WTC11 (cell line): ENCODE results near the gene MYORG. TPM values are rescaled to one million over a fixed set of nuclear protein-coding genes. Genes with fewer than 3 reads are reported as not detected.

ENCODE experiments used
- ATAC-seq: fragments of 200-7000 bp; cut with Tn5 transposase; 2 replicates; pipeline ENCODE4 v1.10.0; 2021; ENCODE audit warnings: mild to moderate bottlenecking, moderate library complexity
- CTCF ChIA-PET: fragments of 300-600 bp; sonication (Branson Sonifier 250); formaldehyde crosslinking; loops from one replicate; lab custom pipeline; 2021; ENCODE audit warnings: antibody characterized with exemption; lab: Charles Lee
- POLR2A ChIA-PET: fragments of 350-600 bp; sonication (Branson Sonifier 250); formaldehyde crosslinking; loops from one replicate; lab custom pipeline; 2021; ENCODE audit warnings: antibody characterized with exemption; lab: Charles Lee
- DNase-seq: peaks from one replicate; pipeline ENCODE4 v3.0.0; 2021; ENCODE audit warnings: low spot score
- H3K27ac Mint-ChIP-seq: 2 replicates; pipeline ENCODE4 v1.8.0; 2021; ENCODE audit warnings: mixed read lengths
- H3K27me3 Mint-ChIP-seq: 2 replicates; pipeline ENCODE4 v1.8.0; 2021; ENCODE audit warnings: low read depth, mild to moderate bottlenecking, moderate library complexity, mixed read lengths
- H3K36me3 Mint-ChIP-seq: 2 replicates; pipeline ENCODE4 v1.8.0; 2021; ENCODE audit warnings: mixed read lengths
- H3K4me1 Mint-ChIP-seq: 2 replicates; pipeline ENCODE4 v1.8.0; 2022; ENCODE audit warnings: mixed read lengths
- H3K4me3 Mint-ChIP-seq: 2 replicates; pipeline ENCODE4 v1.8.0; 2021; ENCODE audit warnings: mild to moderate bottlenecking, moderate library complexity, mixed read lengths
- H3K9me3 Mint-ChIP-seq: 2 replicates; pipeline ENCODE4 v1.8.0; 2021; ENCODE audit warnings: mixed read lengths
- CDX4 ChIP-seq: fragments of 250-450 bp; sonication (Bioruptor Pico); IDR thresholded peaks from 2 replicates; pipeline ENCODE4 v1.9.0; 2021; ENCODE audit warnings: moderate library complexity, mild to moderate bottlenecking, inconsistent platforms, borderline replicate concordance
- CREM ChIP-seq: sonication (generic); formaldehyde crosslinking; IDR thresholded peaks from 2 replicates; pipeline ENCODE4 v1.8.1; 2022; ENCODE audit warnings: mild to moderate bottlenecking, missing genetic modification reagents, moderate library complexity
- E2F4 ChIP-seq: sonication (generic); formaldehyde crosslinking; IDR thresholded peaks from 2 replicates; pipeline ENCODE4 v1.8.1; 2022; ENCODE audit warnings: low read depth, mild to moderate bottlenecking, moderate library complexity, missing genetic modification reagents, borderline replicate concordance
- E2F5 ChIP-seq: sonication (generic); formaldehyde crosslinking; IDR thresholded peaks from 2 replicates; pipeline ENCODE4 v1.8.1; 2022; ENCODE audit warnings: mild to moderate bottlenecking, moderate library complexity, missing genetic modification reagents
- GRHL2 ChIP-seq: fragments of 250-450 bp; sonication (Bioruptor Pico); IDR thresholded peaks from 2 replicates; pipeline ENCODE4 v1.8.0; 2022; ENCODE audit warnings: mild to moderate bottlenecking, moderate library complexity; ENCODE audit not compliant: insufficient replicate concordance, severe bottlenecking
- JAZF1 ChIP-seq: fragments of 250-450 bp; sonication (Bioruptor Pico); IDR thresholded peaks from 2 replicates; pipeline ENCODE4 v1.9.0; 2021; ENCODE audit warnings: moderate library complexity, mild to moderate bottlenecking, inconsistent platforms
- NFATC4 ChIP-seq: fragments of 250-450 bp; sonication (Bioruptor Pico); IDR thresholded peaks from 2 replicates; pipeline ENCODE4 v1.9.0; 2021; ENCODE audit warnings: mild to moderate bottlenecking
- PRDM15 ChIP-seq: sonication (generic); formaldehyde crosslinking; IDR thresholded peaks from 2 replicates; pipeline ENCODE4 v1.8.0; 2022; ENCODE audit warnings: missing genetic modification reagents
- PREB ChIP-seq: sonication (generic); formaldehyde crosslinking; IDR thresholded peaks from 2 replicates; pipeline ENCODE4 v1.8.1; 2022; ENCODE audit warnings: mild to moderate bottlenecking, missing genetic modification reagents, moderate library complexity, borderline replicate concordance
- RELA ChIP-seq: sonication (generic); formaldehyde crosslinking; IDR thresholded peaks from 2 replicates; pipeline ENCODE4 v1.8.1; 2022; ENCODE audit warnings: missing genetic modification reagents, mild to moderate bottlenecking, borderline replicate concordance
- SMAD3 ChIP-seq: sonication (generic); formaldehyde crosslinking; IDR thresholded peaks from 2 replicates; pipeline ENCODE4 v1.8.0; 2022; ENCODE audit warnings: missing genetic modification reagents, mild to moderate bottlenecking, borderline replicate concordance
- TP53 ChIP-seq: sonication (generic); formaldehyde crosslinking; IDR thresholded peaks from 2 replicates; pipeline ENCODE4 v1.8.1; 2023; ENCODE audit warnings: mild to moderate bottlenecking, missing genetic modification reagents
- USF1 ChIP-seq: sonication (generic); formaldehyde crosslinking; IDR thresholded peaks from 2 replicates; pipeline ENCODE4 v1.8.0; 2022; ENCODE audit warnings: mild to moderate bottlenecking, missing genetic modification reagents
- ZBTB43 ChIP-seq: sonication (generic); formaldehyde crosslinking; IDR thresholded peaks from 2 replicates; pipeline ENCODE4 v1.8.1; 2023; ENCODE audit warnings: mild to moderate bottlenecking, missing genetic modification reagents
- ZNF512 ChIP-seq: sonication (generic); formaldehyde crosslinking; IDR thresholded peaks from 2 replicates; pipeline ENCODE4 v1.8.1; 2022; ENCODE audit warnings: missing genetic modification reagents, borderline replicate concordance
- ZNF671 ChIP-seq: fragments of 250-450 bp; sonication (Bioruptor Pico); IDR thresholded peaks from 2 replicates; pipeline ENCODE4 v1.8.0; 2021; ENCODE audit warnings: mild to moderate bottlenecking
- ZSCAN18 ChIP-seq: fragments of 250-450 bp; sonication (Bioruptor Pico); IDR thresholded peaks from 2 replicates; pipeline ENCODE4 v2.1.2; 2022; ENCODE audit warnings: mild to moderate bottlenecking, moderate library complexity
- total RNA-seq: library from RNA; stranded (reverse); gene quantifications from 3 replicates; pipeline ENCODE4 v1.2.3, GENCODE V29; 2021

MYORG gene
- total RNA-seq, 1 experiment from 2014 or later = 18.9 TPM

GRCh38 chr9:34413231-34413852 lies 36.6 kb upstream of the MYORG start (continued):
- TF ChIP-seq ZSCAN18 (CRISPR knock-in tag) = no peak
- no peak for TF ChIP-seq PREB (CRISPR knock-in tag)
- TF ChIP-seq CDX4 (CRISPR knock-in tag) = no peak

- Mint-ChIP-seq H3K9me3 (no peaks in the 10 kb centered on the region), H3K27me3 (peaks cover 3% of the 10 kb centered on the region; the same call in 1 of the 2 replicates), H3K4me1 (no peaks in the 10 kb centered on the region), H3K4me3 (no peak overlapping the region), H3K27ac (no peak overlapping the region), H3K36me3 (no peaks in the 10 kb centered on the region)
- DNase-seq (no peak), ATAC-seq (no peak)
- no peak for TF ChIP-seq ZBTB43 (CRISPR knock-in tag)
- no peak for TF ChIP-seq GRHL2 (CRISPR knock-in tag)
- no peak for TF ChIP-seq E2F5 (CRISPR knock-in tag)
- no peak for TF ChIP-seq ZNF671 (CRISPR knock-in tag)
- TF ChIP-seq PRDM15 = no peak
- TF ChIP-seq E2F4 (CRISPR knock-in tag) = no peak
- TF ChIP-seq USF1 (CRISPR knock-in tag) = no peak
- TF ChIP-seq TP53 = no peak
- no peak for TF ChIP-seq SMAD3
- TF ChIP-seq JAZF1 (CRISPR knock-in tag) = no peak
- no peak for TF ChIP-seq CREM (CRISPR knock-in tag)
- no peak for TF ChIP-seq ZNF512 (CRISPR knock-in tag)
- TF ChIP-seq NFATC4 = no peak
- no peak for TF ChIP-seq RELA
- POLR2A ChIA-PET = no interaction called here
- CTCF ChIA-PET = interaction anchor here (2.3 to 4.2 kb wide), 2 partner anchors 8 to 179 kb away, joined by 6 to 61 read pairs; no protein-coding TSS in a partner anchor
Observed at GRCh38 chr9:34412336-34412735, 35.6 kb upstream of the MYORG start.
